GM19238 (cell line): ENCODE measurements around the gene CDKL2.

Source experiments
- DNase-seq: peaks from one replicate; pipeline ENCODE4 v3.0.0; 2011; ENCODE audit warnings: low spot score; ENCODE audit not compliant: insufficient read length

Gene CDKL2

GRCh38 chr4:75639124-75639695 lies 8.9 kb upstream of the CDKL2 start:
- DNase-seq, result no peak

- no peak for DNase-seq
These were observed 7.5 kb upstream of the CDKL2 start for GRCh38 chr4:75637827-75638226.

- no peak for DNase-seq
These were observed 6.8 kb upstream of the CDKL2 start for GRCh38 chr4:75637176-75637575.

- no peak for DNase-seq
These were observed 4.6 kb upstream of the CDKL2 start for GRCh38 chr4:75634951-75635350.

- no peak for DNase-seq
These were observed 4.0 kb upstream of the CDKL2 start for GRCh38 chr4:75634281-75634680.

- no peak for DNase-seq
These were observed 3.5 kb upstream of the CDKL2 start for GRCh38 chr4:75633846-75634245.

GRCh38 chr4:75630937-75631329 lies 605 bp upstream of the CDKL2 start:
- no peak for DNase-seq

GRCh38 chr4:75629239-75629638 lies 1.1 kb downstream of the CDKL2 start:
- DNase-seq, result no peak

GRCh38 chr4:75623026-75623425 lies 7.3 kb downstream of the CDKL2 start:
- no peak for DNase-seq

- no peak for DNase-seq
These were observed 8.6 kb downstream of the CDKL2 start for GRCh38 chr4:75621715-75622114.

- DNase-seq, result no peak
These were observed 18.0 kb downstream of the CDKL2 start for GRCh38 chr4:75612306-75612705.

- DNase-seq, result no peak
These were observed 24.4 kb downstream of the CDKL2 start for GRCh38 chr4:75605928-75606327.

GRCh38 chr4:75599647-75600046 lies 30.7 kb downstream of the CDKL2 start:
- no peak for DNase-seq

- no peak for DNase-seq
These were observed 31.9 kb downstream of the CDKL2 start for GRCh38 chr4:75598390-75598789.

GRCh38 chr4:75596061-75596460 lies 34.3 kb downstream of the CDKL2 start:
- no peak for DNase-seq

GRCh38 chr4:75593393-75593792 lies 36.9 kb downstream of the CDKL2 start:
- DNase-seq, result no peak

GRCh38 chr4:75584067-75584466 lies 46.3 kb downstream of the CDKL2 start:
- DNase-seq, result no peak

- DNase-seq, result no peak
These were observed 62.6 kb downstream of the CDKL2 start for GRCh38 chr4:75567725-75568124.

GRCh38 chr4:75566911-75567310 lies 63.4 kb downstream of the CDKL2 start:
- DNase-seq, result no peak

- no peak for DNase-seq
These were observed 64.8 kb downstream of the CDKL2 start for GRCh38 chr4:75565481-75565880.

- no peak for DNase-seq
These were observed 66.3 kb downstream of the CDKL2 start for GRCh38 chr4:75564023-75564422.

- no peak for DNase-seq
These were observed 68.5 kb downstream of the CDKL2 start for GRCh38 chr4:75561789-75562188.

GRCh38 chr4:75557696-75558095 lies 72.6 kb downstream of the CDKL2 start:
- DNase-seq, result no peak
